GM12872 (cell line): Measurements from ENCODE around the gene PACSIN2.

ENCODE experiments used
- TF ChIP-seq, protein P1 (sequence below): IDR thresholded peaks from 3 replicates; pipeline ENCODE4 v1.5.1; 2011; ENCODE audit warnings: low read depth, mild to moderate bottlenecking, low read length, moderate library complexity; ENCODE audit not compliant: insufficient read depth

The PACSIN2 gene

DNA sequence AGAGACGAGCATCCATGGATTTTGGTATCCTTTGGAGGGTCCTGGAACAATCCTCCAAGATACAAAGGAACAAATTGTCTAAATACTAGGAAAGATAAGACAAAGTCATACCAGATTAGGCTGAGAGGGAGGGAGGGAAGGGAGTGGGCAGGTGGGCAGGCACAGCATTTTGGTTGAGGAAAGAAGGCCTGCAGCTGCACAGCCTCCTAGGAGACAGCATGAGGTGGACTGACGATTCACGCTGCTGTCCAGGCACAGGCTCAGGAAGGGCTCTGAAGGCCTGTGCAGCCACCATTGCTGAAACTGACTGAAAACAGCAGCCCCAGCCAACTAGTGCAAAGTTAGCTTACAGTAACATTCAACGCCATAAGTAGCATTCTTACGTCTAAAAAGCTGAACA is 64.7 kb downstream of the PACSIN2 start:
- TF ChIP-seq, protein P1, sequence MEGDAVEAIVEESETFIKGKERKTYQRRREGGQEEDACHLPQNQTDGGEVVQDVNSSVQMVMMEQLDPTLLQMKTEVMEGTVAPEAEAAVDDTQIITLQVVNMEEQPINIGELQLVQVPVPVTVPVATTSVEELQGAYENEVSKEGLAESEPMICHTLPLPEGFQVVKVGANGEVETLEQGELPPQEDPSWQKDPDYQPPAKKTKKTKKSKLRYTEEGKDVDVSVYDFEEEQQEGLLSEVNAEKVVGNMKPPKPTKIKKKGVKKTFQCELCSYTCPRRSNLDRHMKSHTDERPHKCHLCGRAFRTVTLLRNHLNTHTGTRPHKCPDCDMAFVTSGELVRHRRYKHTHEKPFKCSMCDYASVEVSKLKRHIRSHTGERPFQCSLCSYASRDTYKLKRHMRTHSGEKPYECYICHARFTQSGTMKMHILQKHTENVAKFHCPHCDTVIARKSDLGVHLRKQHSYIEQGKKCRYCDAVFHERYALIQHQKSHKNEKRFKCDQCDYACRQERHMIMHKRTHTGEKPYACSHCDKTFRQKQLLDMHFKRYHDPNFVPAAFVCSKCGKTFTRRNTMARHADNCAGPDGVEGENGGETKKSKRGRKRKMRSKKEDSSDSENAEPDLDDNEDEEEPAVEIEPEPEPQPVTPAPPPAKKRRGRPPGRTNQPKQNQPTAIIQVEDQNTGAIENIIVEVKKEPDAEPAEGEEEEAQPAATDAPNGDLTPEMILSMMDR, result no peak

DNA sequence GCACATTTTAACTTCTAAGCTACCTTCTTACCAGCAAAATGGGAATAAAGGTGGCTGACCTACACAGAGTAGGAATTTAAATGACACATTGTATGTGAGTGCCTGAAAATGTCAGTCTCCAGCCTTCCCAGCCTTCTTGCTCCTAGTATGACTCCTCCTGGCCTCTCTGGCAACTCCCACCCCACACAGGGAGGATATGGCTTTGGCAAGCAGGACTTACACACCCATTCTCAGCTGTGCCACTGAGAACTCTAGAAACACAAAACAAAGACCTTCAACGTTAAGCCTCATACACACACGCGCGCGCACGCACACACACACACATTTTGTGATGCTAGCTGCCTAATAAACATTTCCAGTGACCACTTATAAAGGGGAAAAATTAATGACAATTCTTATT is 65.8 kb downstream of the PACSIN2 start:
- TF ChIP-seq, protein P1, result no peak

DNA sequence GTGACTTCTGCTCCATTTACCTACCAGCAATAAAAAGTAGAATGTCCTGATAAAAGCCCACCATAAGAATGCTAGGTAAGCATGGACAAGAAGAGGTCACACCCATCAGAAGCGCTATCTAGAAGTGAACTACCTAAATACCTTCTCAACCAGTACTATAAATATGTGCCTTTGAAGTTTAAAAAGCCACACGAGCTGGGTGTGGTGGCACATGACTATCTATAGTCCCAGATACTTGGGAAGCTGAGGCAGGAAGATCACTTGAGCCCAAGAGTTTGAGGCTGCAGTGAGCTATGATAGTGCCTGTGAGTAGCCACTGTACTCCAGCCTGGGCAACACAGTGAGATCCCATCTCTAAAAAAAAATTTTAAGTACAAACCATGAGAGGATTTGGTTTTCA is 66.7 kb downstream of the PACSIN2 start:
- TF ChIP-seq, protein P1, result no peak

DNA sequence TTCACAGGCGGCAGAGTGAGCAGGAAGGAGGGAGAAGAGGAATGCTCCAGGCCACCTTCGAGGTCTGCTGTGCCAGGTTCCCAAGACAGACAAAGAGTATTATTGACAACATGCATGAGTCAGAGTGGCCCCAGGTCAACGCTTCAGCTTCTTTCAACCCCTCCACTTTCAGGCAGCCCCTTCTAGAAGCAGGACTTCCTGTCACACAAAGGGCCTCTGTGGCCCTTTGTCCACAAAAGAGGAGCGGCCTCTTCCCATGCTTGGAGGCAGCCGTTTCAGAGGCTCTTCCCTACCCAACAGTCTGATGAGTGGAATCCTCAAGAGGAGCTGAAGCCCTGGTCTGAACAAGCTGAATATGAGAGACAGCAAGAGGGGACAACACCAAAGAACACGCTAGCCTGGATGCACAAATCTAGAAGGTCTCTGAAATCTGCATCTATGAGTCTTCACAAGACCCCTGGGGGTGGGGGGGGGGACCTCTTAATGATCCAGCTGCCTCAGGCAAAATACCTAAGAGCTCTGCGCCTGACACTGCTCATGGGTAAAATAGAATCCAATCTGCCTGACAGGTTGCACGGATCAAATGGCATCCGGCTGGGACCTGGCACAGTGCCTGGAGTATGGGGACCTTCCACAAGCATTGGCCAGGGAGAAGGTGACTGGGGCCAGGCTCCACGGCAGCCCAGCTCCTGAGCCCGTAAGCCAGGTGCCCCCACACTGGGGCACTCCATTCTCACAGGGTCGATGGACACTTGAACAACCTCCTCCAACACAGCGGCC is 67.5 kb downstream of the PACSIN2 start:
- TF ChIP-seq, protein P1, result no peak

DNA sequence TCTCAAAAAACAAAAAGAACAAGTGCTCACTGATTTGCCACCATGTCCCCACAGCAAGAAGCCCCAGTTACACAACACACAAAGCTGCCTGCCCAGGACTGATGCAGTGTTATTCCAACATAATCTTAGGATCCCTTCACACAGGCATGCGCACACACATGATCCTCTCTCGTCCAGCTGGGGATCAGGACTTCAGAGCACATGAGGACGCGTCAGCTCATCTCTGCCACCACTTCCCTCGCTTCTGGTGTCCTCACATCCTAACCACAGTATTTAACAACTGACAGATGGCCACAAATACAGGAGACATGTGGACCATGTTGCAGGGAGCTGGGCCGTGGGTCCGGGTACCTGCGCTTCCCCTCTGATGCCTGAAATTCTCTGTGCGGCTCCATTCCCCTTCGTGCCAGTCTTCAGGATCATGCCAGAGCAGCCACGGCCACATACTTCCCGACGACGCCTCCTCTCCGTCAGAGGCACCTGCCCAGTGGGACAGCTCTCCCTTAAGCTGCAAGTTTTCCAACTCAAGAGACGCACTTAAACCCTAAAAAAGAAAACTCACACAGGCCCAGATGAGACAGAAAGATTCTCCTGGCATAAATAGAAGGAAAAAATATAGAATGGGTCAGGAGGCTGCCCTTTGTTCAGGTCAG is 68.3 kb downstream of the PACSIN2 start:
- TF ChIP-seq, protein P1, result no peak

DNA sequence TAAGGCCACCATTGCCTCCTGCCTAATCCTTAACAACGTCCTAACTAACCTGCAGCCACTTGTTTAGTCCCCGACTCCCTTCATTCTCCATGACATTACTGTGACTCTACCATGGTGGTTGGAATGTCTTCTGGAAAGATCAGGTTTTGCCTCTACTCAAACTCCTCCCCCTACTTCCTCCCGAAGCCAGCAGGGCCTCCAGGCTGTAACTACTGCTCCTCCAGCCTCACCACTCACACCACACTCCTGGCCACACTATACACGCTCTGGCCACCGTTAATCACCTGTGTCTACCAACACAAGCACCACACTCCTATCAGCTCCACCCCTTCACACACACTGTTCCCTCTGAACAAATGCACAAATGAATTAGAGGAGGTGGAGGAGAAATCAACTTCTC is 69.2 kb downstream of the PACSIN2 start:
- TF ChIP-seq, protein P1, result no peak

DNA sequence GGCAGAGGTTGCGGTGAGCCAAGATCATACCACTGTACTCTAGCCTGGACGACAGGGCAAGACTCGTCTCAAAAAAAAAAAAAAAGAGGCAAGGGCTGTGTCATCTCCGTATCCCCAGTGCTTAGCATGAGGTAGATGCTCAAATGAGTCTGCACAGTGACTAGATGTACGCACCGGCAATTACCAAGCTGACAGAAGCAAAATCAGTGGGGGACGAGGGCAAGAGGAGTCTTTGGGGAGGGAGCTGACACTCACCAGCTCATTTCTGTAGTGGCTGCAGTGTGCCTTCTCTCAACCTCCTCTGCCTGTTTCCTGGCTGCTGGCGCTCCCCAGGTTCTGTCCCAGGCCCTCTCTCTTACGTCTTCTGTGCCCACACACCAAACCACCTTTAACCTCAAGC is 69.9 kb downstream of the PACSIN2 start:
- TF ChIP-seq, protein P1, result no peak
